Suprapubic skin (tissue), 4 donors: ENCODE measurements around the gene SMG6. TPM values are rescaled to one million over a fixed set of nuclear protein-coding genes. Genes with fewer than 3 reads are reported as not detected.

ENCODE experiments used
- DNase-seq, 2 donors: peaks; one replicate each; pipeline ENCODE4 v3.0.0-alpha.2; 2019; ENCODE audit warnings: low spot score in 2 of 2
- H3K27ac ChIP-seq: fragments of 200-600 bp; sonication (generic); one replicate; pipeline ENCODE4 v1.5.1; 2019
- H3K27me3 ChIP-seq: fragments of 200-600 bp; sonication (generic); one replicate; pipeline ENCODE4 v1.5.1; 2019
- H3K36me3 ChIP-seq: fragments of 200-600 bp; sonication (generic); one replicate; pipeline ENCODE4 v1.5.1; 2019
- H3K4me1 ChIP-seq: fragments of 200-600 bp; sonication (generic); one replicate; pipeline ENCODE4 v1.5.1; 2019
- H3K4me3 ChIP-seq: fragments of 200-600 bp; sonication (generic); one replicate; pipeline ENCODE4 v1.5.1; 2019; ENCODE audit warnings: mild to moderate bottlenecking
- H3K9me3 ChIP-seq: fragments of 200-600 bp; sonication (generic); one replicate; pipeline ENCODE4 v1.5.1; 2019
- CTCF ChIP-seq, 2 donors: fragments of 200-600 bp in 1 of 2; fragments of 450-650 bp in 1 of 2; sonication (generic) in 1 of 2; IDR thresholded peaks; one replicate each; pipeline ENCODE4 v1.5.1; 2016 to 2019; ENCODE audit warnings: antibody characterized with exemption in 2 of 2, mild to moderate bottlenecking in 1 of 2, moderate library complexity in 1 of 2
- EP300 ChIP-seq: sonication (generic); formaldehyde crosslinking; IDR thresholded peaks from one replicate; pipeline ENCODE4 v1.6.1; 2017; ENCODE audit warnings: antibody characterized with exemption
- POLR2A ChIP-seq, 2 donors: fragments of 450-650 bp; IDR thresholded peaks; one replicate each; pipeline ENCODE4 v1.6.1; 2017; ENCODE audit warnings: antibody characterized with exemption in 2 of 2, mild to moderate bottlenecking in 2 of 2, moderate library complexity in 2 of 2
- POLR2AphosphoS5 ChIP-seq, 3 donors: sonication (generic); formaldehyde crosslinking; IDR thresholded peaks; one replicate each; pipeline ENCODE4 v1.6.1; 2017; ENCODE audit warnings: antibody characterized with exemption in 3 of 3
- WGBS: methylation state at CpG from one replicate; pipeline ENCODE4 v1.1.5; 2018; 5-methylcytosine and 5-hydroxymethylcytosine counted together
- total RNA-seq, 4 donors: library from RNA; depleted of rRNA; stranded (reverse); fragments of >200 nt; gene quantifications; one replicate each; pipeline ENCODE4 v1.1.0, GENCODE V29; 2016

The SMG6 gene
- total RNA-seq, 4 donors from 2014 or later: 29.6 to 58.6 (median 45.5) TPM

GRCh38 chr17:2101448-2102257, 201.9 kb downstream of the SMG6 start:
- Histone ChIP-seq H3K4me3 (no peak overlapping the region), H3K4me1 (peaks cover 24% of the 10 kb centered on the region), H3K27ac (no peak overlapping the region), H3K36me3 (no peaks in the 10 kb centered on the region), H3K9me3 (no peaks in the 10 kb centered on the region), H3K27me3 (no peaks in the 10 kb centered on the region)
- TF ChIP-seq CTCF (IDR thresholded peaks at IDR 0.05) (no peak), POLR2A (IDR thresholded peaks at IDR 0.05) (no peak), EP300 (no peak), POLR2AphosphoS5 (IDR thresholded peaks at IDR 0.05) (no peak)
- peak in 1 of 2 donors; percentile 79 for DNase-seq
- WGBS: 55% methylated on average over 15 of the region's 15 CpGs

DNA sequence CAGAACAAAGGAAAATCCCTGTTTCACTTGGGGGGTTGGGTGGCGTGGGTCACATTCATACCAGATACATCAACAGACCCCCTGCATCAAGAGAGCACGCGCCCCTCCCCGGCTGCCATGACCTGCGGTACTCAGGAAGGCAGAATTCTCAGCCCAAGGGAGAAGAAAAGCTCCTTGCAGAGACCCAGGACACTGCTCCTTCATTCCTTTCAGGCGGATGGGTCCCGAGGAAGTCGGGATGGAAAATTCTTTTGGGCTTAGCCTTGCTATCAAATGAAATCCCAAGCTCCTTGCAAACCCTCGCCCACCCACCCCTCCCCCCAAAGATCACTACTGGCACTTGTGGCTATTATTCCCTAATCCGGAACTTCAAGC, 208.1 kb downstream of the SMG6 start:
- no peaks in the 10 kb centered on the region for H3K36me3 ChIP-seq
- TF ChIP-seq POLR2AphosphoS5 (IDR thresholded peaks at IDR 0.05) (no peak), POLR2A (IDR thresholded peaks at IDR 0.05) (no peak), EP300 (no peak), CTCF (IDR thresholded peaks at IDR 0.05) (no peak)
- no peaks in the 10 kb centered on the region for H3K9me3 ChIP-seq
- H3K27me3 ChIP-seq: no peaks in the 10 kb centered on the region
- H3K4me1 ChIP-seq: peaks cover 31% of the 10 kb centered on the region
- H3K4me3 ChIP-seq: no peak overlapping the region
- H3K27ac ChIP-seq: no peak overlapping the region
- no peak for DNase-seq
- WGBS: 79% methylated on average over 10 of the region's 10 CpGs

- TF ChIP-seq EP300 (no peak), CTCF (IDR thresholded peaks at IDR 0.05) (peak; percentile 43 to 71), POLR2A (IDR thresholded peaks at IDR 0.05) (no peak), POLR2AphosphoS5 (IDR thresholded peaks at IDR 0.05) (peak in 2 of 3 donors; percentile 7 to 35)
- WGBS: 65% methylated on average over 11 of the region's 12 CpGs
- Histone ChIP-seq H3K36me3 (no peaks in the 10 kb centered on the region), H3K27ac (no peak overlapping the region), H3K27me3 (no peaks in the 10 kb centered on the region), H3K4me1 (peaks cover 36% of the 10 kb centered on the region), H3K4me3 (no peak overlapping the region), H3K9me3 (no peaks in the 10 kb centered on the region)
- peak; percentile 71 to 87 for DNase-seq
Measured at GRCh38 chr17:2094891-2095535, 208.6 kb downstream of the SMG6 start.

DNA sequence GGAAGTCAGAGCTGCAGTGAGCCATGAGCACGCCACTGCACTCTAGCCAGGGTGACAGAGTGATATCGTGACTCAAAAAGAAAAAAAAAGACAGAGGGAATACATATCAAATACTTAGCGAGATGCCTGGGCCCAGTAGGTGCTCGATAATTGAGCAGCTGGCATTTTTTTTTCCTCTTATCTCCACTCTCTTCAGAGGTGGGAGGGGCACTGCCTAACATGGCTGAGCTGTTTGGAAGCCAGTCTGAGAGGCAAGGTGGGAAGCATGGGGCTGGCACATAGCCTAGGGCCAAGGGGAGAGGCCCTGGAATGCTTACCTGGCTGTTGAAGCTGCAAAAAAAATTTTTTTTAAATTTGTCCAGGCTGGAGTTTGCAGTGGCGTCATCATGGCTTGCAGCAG, 210.2 kb downstream of the SMG6 start:
- 61% methylated on average over 5 of the region's 5 CpGs for WGBS
- no peak overlapping the region for H3K4me3 ChIP-seq
- H3K27ac ChIP-seq: no peak overlapping the region
- DNase-seq: no peak
- no peaks in the 10 kb centered on the region for H3K36me3 ChIP-seq
- no peaks in the 10 kb centered on the region for H3K27me3 ChIP-seq
- peaks cover 52% of the 10 kb centered on the region for H3K4me1 ChIP-seq
- no peak for TF ChIP-seq EP300
- no peak for TF ChIP-seq CTCF (IDR thresholded peaks at IDR 0.05)
- no peak for TF ChIP-seq POLR2A (IDR thresholded peaks at IDR 0.05)
- TF ChIP-seq POLR2AphosphoS5 (IDR thresholded peaks at IDR 0.05): no peak
- H3K9me3 ChIP-seq: no peaks in the 10 kb centered on the region

DNA sequence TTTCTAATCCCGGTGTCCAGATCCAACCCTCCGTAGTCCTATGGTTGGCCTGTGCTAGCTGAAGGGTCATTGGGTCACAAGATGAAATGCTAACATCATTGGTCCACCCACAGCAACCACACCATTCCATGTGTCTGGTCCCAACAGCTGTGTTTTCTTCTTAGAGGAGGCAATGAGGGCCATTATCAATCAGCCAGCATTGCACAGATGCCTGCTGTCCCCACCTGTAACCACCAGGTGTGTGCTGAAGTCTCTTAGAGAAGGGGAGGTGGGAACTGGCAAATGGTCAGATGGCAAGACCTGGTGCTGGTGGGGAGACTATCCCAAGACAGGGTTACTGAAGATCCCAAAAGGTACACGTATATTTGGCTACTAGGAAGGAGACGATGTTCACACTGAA, 211.3 kb downstream of the SMG6 start:
- Histone ChIP-seq H3K4me1 (peaks cover 63% of the 10 kb centered on the region), H3K36me3 (no peaks in the 10 kb centered on the region), H3K27ac (no peak overlapping the region), H3K9me3 (no peaks in the 10 kb centered on the region), H3K27me3 (no peaks in the 10 kb centered on the region), H3K4me3 (no peak overlapping the region)
- TF ChIP-seq EP300 (no peak), POLR2AphosphoS5 (IDR thresholded peaks at IDR 0.05) (no peak), POLR2A (IDR thresholded peaks at IDR 0.05) (no peak), CTCF (IDR thresholded peaks at IDR 0.05) (no peak)
- 93% methylated on average over 4 of the region's 4 CpGs for WGBS
- DNase-seq: no peak
